Neural cell (in vitro differentiated cells): ENCODE measurements around the gene UBFD1. TPM values are rescaled to one million over a fixed set of nuclear protein-coding genes. Genes with fewer than 3 reads are reported as not detected.

Experiments used
- H2AFZ ChIP-seq: fragments of 200-600, 300-800 bp; sonication (generic), shearing (Covaris generic); 2 replicates; pipeline ENCODE4 v1.6.0; 2014; ENCODE audit warnings: low read depth, mild to moderate bottlenecking, antibody characterized with exemption, low read length, moderate library complexity
- H3F3A ChIP-seq: fragments of 200-600 bp; shearing (Covaris generic); 2 replicates; pipeline ENCODE4 v1.6.1; 2016; ENCODE audit warnings: mild to moderate bottlenecking, moderate library complexity, mixed read lengths, antibody characterized with exemption, low read length; ENCODE audit not compliant: insufficient read depth, poor library complexity, severe bottlenecking
- H3K27ac ChIP-seq: fragments of 200-600, 300-800 bp; sonication (generic), shearing (Covaris generic); 2 replicates; pipeline ENCODE4 v1.5.1; 2014; ENCODE audit warnings: mild to moderate bottlenecking, low read length, moderate library complexity
- H3K27me3 ChIP-seq: fragments of 300-800, 200-600 bp; sonication (generic), shearing (Covaris generic); 2 replicates; pipeline ENCODE4 v1.6.0; 2014; ENCODE audit warnings: mild to moderate bottlenecking, low read depth, low read length, moderate library complexity; ENCODE audit not compliant: insufficient read depth
- H3K36me3 ChIP-seq: fragments of 300-800, 200-600 bp; sonication (generic), shearing (Covaris generic); 2 replicates; pipeline ENCODE4 v1.5.1; 2014; ENCODE audit warnings: mild to moderate bottlenecking, antibody characterized with exemption, low read length, moderate library complexity; ENCODE audit not compliant: insufficient read depth
- H3K4me2 ChIP-seq: fragments of 300-800, 200-600 bp; sonication (generic), shearing (Covaris generic); 2 replicates; pipeline ENCODE4 v1.6.0; 2014; ENCODE audit warnings: mild to moderate bottlenecking, low read length
- H3K4me3 ChIP-seq: fragments of 300-800, 200-600 bp; sonication (generic), shearing (Covaris generic); 2 replicates; pipeline ENCODE4 v1.5.1; 2014; ENCODE audit warnings: mild to moderate bottlenecking, low read length, moderate library complexity
- H3K79me2 ChIP-seq: fragments of 200-600 bp; shearing (Covaris generic); replicated peaks from 2 replicates; pipeline ENCODE4 v1.6.0; 2014; ENCODE audit warnings: mild to moderate bottlenecking, low read length, moderate library complexity; ENCODE audit not compliant: insufficient read depth
- H3K9ac ChIP-seq: fragments of 300-800, 200-600 bp; sonication (generic), shearing (Covaris generic); 2 replicates; pipeline ENCODE4 v1.6.1; 2016; ENCODE audit warnings: mild to moderate bottlenecking, low read length, mixed read lengths
- H3K9me2 ChIP-seq: fragments of 200-600 bp; shearing (Covaris generic); 2 replicates; pipeline ENCODE4 v1.6.1; 2016; ENCODE audit warnings: mild to moderate bottlenecking, low read length, mixed read lengths; ENCODE audit not compliant: insufficient read depth
- H3K9me3 ChIP-seq: fragments of 200-600, 300-800 bp; sonication (generic), shearing (Covaris generic); 2 replicates; pipeline ENCODE4 v1.6.1; 2016; ENCODE audit warnings: mild to moderate bottlenecking, mixed run types, low read length, moderate library complexity, mixed read lengths
- H4K20me1 ChIP-seq: fragments of 200-600 bp; shearing (Covaris generic); 2 replicates; pipeline ENCODE4 v1.6.1; 2016; ENCODE audit warnings: mild to moderate bottlenecking, mixed run types; ENCODE audit not compliant: insufficient read depth
- MXI1 ChIP-seq: fragments of 450-650 bp; conservative IDR thresholded peaks from 2 replicates; pipeline ENCODE4 v1.6.1; 2014; ENCODE audit warnings: antibody characterized with exemption, mild to moderate bottlenecking; ENCODE audit not compliant: poor library complexity, severe bottlenecking
- POLR2AphosphoS5 ChIP-seq: IDR thresholded peaks from 2 replicates; pipeline ENCODE4 v1.6.1; 2012
- REST ChIP-seq: IDR thresholded peaks from 2 replicates; pipeline ENCODE4 v1.6.1; 2012; ENCODE audit warnings: borderline replicate concordance
- SMC3 ChIP-seq: fragments of 450-650 bp; conservative IDR thresholded peaks from 2 replicates; pipeline ENCODE4 v1.6.1; 2014; ENCODE audit warnings: antibody characterized with exemption, mild to moderate bottlenecking, moderate library complexity; ENCODE audit not compliant: poor library complexity
- TAF1 ChIP-seq: IDR thresholded peaks from 2 replicates; pipeline ENCODE4 v1.6.1; 2012; ENCODE audit warnings: low read depth
- polyA plus RNA-seq: library from polyadenylated mRNA; depleted of rRNA; stranded (reverse); fragments of >200 nt; gene quantifications from 2 replicates; pipeline ENCODE4 v1.2.3, GENCODE V29; 2014

Gene UBFD1
- polyA plus RNA-seq, 1 donor from 2014 or later, result 94.3 TPM

GRCh38 chr16:23615805-23616204 is 58.3 kb downstream of the UBFD1 start:
- H3K4me3 ChIP-seq, result no peak overlapping the region
- no peaks in the 10 kb centered on the region for H3K36me3 ChIP-seq
- H2AFZ ChIP-seq, result no peak overlapping the region
- TF ChIP-seq POLR2AphosphoS5 (no peak), SMC3 (no peak), TAF1 (no peak), REST (no peak), MXI1 (no peak)
- H3K9me3 ChIP-seq, result no peaks in the 10 kb centered on the region
- H3F3A ChIP-seq, result no peaks in the 10 kb centered on the region
- no peak overlapping the region for H3K4me2 ChIP-seq
- H3K9me2 ChIP-seq, result no peaks in the 10 kb centered on the region
- H4K20me1 ChIP-seq, result no peaks in the 10 kb centered on the region
- H3K27ac ChIP-seq, result no peak overlapping the region
- no peak overlapping the region for H3K9ac ChIP-seq
- no peaks in the 10 kb centered on the region for H3K27me3 ChIP-seq
- no peaks in the 10 kb centered on the region for H3K79me2 ChIP-seq

Other genes with a start within 250 kb of the UBFD1 start
- 16.1 and 16.2 TPM in 2 replicates for gene COG7, start 104.5 kb upstream of the UBFD1 start, polyA plus RNA-seq
- 36.8 and 50.9 TPM in 2 replicates for gene GGA2, start 47.2 kb upstream of the UBFD1 start, polyA plus RNA-seq
- gene EARS2, start 377 bp upstream of the UBFD1 start, polyA plus RNA-seq, result 22.2 and 45.7 TPM in 2 replicates
- 428 and 492 TPM in 2 replicates for gene NDUFAB1, start 38.6 kb downstream of the UBFD1 start, polyA plus RNA-seq
- 6.5 and 7.4 TPM in 2 replicates for gene PALB2, start 83.6 kb downstream of the UBFD1 start, polyA plus RNA-seq
- gene DCTN5, start 83.7 kb downstream of the UBFD1 start, polyA plus RNA-seq, result 63.7 and 65.8 TPM in 2 replicates
- 0.21 and 1.3 TPM in 2 replicates for gene PLK1, start 121.2 kb downstream of the UBFD1 start, polyA plus RNA-seq
- gene ERN2, start 155.5 kb downstream of the UBFD1 start, polyA plus RNA-seq, result not detected in 2 replicates
- not detected in 2 replicates for gene CHP2, start 197.3 kb downstream of the UBFD1 start, polyA plus RNA-seq